Epithelial cell of esophagus (primary cell): Measurements from ENCODE around the gene CFAP58.
A peak's percentile ranks its signal among the peaks of the same experiment; 100 is the strongest.

Experiments used
- DNase-seq: peaks from one replicate; pipeline ENCODE4 v3.0.0; 2010; ENCODE audit warnings: low read depth
- H3K4me3 ChIP-seq: 2 replicates; pipeline ENCODE4 v1.5.1; 2011; ENCODE audit warnings: mild to moderate bottlenecking, low read length, control low read depth
- TF ChIP-seq, protein P1 (sequence below): IDR thresholded peaks from 2 replicates; pipeline ENCODE4 v1.5.1; 2011; ENCODE audit warnings: low read depth, mild to moderate bottlenecking, low read length, control low read depth, inconsistent platforms; ENCODE audit not compliant: insufficient read depth; ENCODE audit errors: missing control alignments

CFAP58 gene

DNA sequence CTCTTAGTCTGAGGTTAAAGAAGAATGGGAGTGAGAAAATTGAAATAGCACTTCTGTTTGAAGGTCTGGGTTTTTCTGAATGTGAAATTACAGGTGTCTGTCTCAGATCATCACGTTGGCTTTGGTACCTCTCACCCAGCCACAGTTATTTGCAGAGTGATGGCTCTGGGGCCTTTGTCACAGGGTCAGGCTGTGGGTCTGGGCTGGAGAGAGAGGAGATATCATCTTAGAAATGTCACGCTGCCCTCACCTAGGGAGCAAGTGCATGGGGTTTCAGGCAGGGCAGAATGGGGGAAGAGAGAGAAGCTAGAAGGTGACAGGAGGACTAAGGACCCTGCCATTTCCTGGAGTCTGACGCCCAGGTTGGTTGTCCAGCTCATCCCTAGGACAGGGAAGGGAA, 127.2 kb downstream of the CFAP58 start:
- H3K4me3 ChIP-seq = no peak overlapping the region
- DNase-seq = no peak
- TF ChIP-seq, protein P1, sequence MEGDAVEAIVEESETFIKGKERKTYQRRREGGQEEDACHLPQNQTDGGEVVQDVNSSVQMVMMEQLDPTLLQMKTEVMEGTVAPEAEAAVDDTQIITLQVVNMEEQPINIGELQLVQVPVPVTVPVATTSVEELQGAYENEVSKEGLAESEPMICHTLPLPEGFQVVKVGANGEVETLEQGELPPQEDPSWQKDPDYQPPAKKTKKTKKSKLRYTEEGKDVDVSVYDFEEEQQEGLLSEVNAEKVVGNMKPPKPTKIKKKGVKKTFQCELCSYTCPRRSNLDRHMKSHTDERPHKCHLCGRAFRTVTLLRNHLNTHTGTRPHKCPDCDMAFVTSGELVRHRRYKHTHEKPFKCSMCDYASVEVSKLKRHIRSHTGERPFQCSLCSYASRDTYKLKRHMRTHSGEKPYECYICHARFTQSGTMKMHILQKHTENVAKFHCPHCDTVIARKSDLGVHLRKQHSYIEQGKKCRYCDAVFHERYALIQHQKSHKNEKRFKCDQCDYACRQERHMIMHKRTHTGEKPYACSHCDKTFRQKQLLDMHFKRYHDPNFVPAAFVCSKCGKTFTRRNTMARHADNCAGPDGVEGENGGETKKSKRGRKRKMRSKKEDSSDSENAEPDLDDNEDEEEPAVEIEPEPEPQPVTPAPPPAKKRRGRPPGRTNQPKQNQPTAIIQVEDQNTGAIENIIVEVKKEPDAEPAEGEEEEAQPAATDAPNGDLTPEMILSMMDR = no peak

GRCh38 chr10:104483582-104483981, 129.9 kb downstream of the CFAP58 start:
- H3K4me3 ChIP-seq = no peak overlapping the region
- no peak for DNase-seq
- TF ChIP-seq, protein P1 = no peak

DNA sequence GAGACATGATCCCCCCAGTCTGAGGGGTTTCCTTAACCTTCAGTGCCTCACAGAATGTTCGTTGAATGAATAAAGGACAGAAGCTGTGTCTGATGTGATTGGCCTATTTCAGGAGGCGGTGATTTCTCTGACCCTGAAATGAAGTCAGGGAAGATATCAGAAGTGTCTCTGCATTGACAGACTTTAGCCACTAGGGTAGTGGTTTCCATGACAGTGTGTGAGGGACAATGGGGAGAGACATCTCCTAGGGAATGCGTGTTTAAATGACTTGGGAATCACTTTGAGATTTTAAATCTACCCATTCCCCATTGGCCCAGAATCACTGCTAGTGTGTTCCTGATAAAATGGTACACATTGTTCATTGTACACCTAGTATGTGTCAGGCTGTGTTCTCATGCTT, 132.0 kb downstream of the CFAP58 start:
- TF ChIP-seq, protein P1 = peak; percentile 9
- no peak for DNase-seq
- H3K4me3 ChIP-seq = no peak overlapping the region

- TF ChIP-seq, protein P1 = no peak
- DNase-seq = no peak
- H3K4me3 ChIP-seq = no peak overlapping the region
Measured at GRCh38 chr10:104486803-104487202, 133.2 kb downstream of the CFAP58 start.

DNA sequence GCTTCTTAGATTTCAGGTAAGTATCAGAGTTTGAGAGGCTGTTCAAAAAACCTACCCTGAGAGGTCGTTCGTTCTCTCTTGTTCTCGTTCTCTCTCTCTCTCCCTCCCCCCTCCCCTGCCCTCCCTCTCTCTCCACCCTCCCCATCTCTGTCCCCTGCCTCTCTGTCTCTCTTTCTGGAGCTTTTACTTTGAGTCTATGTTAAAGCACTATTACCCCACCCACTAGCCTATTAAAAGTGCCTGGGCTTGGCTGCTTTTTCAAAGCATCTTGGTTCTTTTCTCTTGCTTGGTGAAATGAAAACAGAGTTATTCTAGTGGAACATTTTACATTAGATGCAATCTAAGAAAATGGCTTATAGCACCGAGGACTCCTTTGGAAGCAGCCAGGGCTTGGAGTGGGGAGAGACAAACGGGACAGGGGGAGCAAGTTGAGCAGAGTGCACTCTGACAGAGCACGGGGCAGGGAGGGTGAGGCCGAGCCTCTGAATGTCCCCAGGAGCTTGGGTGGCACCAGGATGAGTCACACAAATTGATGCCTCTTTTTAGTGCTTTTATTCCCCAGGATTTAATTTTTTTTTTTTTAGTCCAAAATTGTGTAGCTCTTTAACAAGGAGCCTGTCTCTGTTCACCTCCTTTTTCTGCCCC, 134.3 kb downstream of the CFAP58 start:
- H3K4me3 ChIP-seq = no peak overlapping the region
- no peak for DNase-seq
- TF ChIP-seq, protein P1 = no peak

DNA sequence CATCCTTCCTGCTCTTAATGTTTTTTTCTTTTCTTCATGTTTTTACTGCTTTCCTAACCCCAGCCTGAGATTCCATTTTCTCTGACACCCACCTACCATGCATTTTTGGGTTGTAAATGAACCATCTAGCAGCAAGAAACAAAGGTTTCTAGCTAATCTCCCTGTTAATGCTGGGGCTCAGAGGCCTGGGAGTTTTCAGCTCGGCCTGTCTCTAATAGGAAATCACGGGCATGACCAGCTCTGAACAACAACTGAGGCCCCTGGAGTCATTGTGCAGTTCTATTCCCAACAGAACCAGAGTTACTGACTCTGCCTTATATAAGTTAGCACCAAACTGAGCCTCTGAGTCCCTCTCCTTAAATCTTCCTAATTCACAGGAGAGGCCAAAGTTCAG, 134.8 kb downstream of the CFAP58 start:
- H3K4me3 ChIP-seq = no peak overlapping the region
- DNase-seq = no peak
- TF ChIP-seq, protein P1 = no peak

- DNase-seq = no peak
- TF ChIP-seq, protein P1 = no peak
Measured at GRCh38 chr10:104492329-104492940, 138.8 kb downstream of the CFAP58 start.

More at GRCh38 chr10:104492329-104492940, 138.8 kb downstream of the CFAP58 start:
- H3K4me3 ChIP-seq = no peak overlapping the region
